Duodenal mucosa (tissue), 2 donors: ENCODE data around the gene SCGB3A2.
"Not testable (repeated sequence)": the region's sequence is repeated elsewhere in the genome, so short reads cannot be mapped to it uniquely, and the experiment has no call there.

ENCODE experiments used
- H3K27ac ChIP-seq: one replicate; pipeline ENCODE4 v1.7.0; 2013; ENCODE audit warnings: low read depth, low read length
- H3K27me3 ChIP-seq, 2 donors: one replicate each; pipeline ENCODE4 v1.7.0; 2013; ENCODE audit warnings: low read length in 2 of 2, control low read depth in 1 of 2; ENCODE audit not compliant: insufficient read depth in 2 of 2, control insufficient read depth in 1 of 2
- H3K36me3 ChIP-seq, 2 donors: one replicate each; pipeline ENCODE4 v1.7.0; 2013; ENCODE audit warnings: low read length in 2 of 2, control low read depth in 1 of 2; ENCODE audit not compliant: insufficient read depth in 2 of 2, control insufficient read depth in 1 of 2
- H3K4me1 ChIP-seq, 2 donors: one replicate each; pipeline ENCODE4 v1.7.0; 2013; ENCODE audit warnings: low read length in 2 of 2, control low read depth in 1 of 2; ENCODE audit not compliant: insufficient read depth in 2 of 2, control insufficient read depth in 1 of 2
- H3K4me3 ChIP-seq, 2 donors: one replicate each; pipeline ENCODE4 v1.7.0; 2013; ENCODE audit warnings: low read length in 2 of 2, low read depth in 1 of 2
- H3K9ac ChIP-seq, 2 donors: one replicate each; pipeline ENCODE4 v1.7.0; 2013; ENCODE audit warnings: low read length in 2 of 2, low read depth in 1 of 2
- H3K9me3 ChIP-seq, 2 donors: one replicate each; pipeline ENCODE4 v1.7.0; 2013; ENCODE audit warnings: low read length in 2 of 2, control low read depth in 1 of 2; ENCODE audit not compliant: control insufficient read depth in 1 of 2

The SCGB3A2 gene

DNA sequence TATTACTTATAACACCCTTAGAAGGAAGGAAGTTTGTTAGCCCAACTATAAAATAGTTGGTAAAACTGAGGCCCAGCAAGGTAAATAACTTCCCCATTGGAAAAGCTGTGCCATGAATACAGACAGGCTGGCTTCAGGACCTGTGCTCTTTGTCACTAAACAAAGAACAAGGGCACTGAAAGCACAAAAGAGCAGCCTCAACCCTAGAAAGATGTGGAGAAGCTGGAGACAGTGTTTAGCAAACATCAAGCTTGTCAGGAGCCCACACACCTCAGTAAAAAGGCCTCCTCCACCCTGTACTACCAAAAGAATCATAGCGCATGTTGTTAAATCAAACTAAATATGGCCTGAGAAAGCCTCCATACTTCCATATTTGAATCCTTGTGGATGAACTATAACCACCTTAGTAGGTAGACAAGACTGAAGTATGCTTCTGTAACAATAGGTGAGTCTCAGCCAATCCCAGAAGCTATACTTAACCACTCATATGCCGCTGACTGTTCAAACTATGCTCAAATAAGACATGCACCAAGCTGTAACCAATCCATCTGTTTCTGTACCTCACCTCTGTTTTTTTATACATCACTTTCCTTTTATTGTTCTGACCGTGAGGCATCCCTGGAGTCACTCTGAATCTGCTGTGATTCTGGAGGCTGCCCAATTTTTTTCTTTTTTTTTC is 18.4 kb upstream of the SCGB3A2 start:
- Histone ChIP-seq H3K27ac (no peak overlapping the region), H3K4me1 (no peaks in the 10 kb centered on the region), H3K9me3 (no peaks in the 10 kb centered on the region), H3K4me3 (no peak overlapping the region), H3K9ac (no peak overlapping the region), H3K27me3 (no peaks in the 10 kb centered on the region), H3K36me3 (no peaks in the 10 kb centered on the region)

- Histone ChIP-seq H3K27ac (no peak overlapping the region), H3K9me3 (no peaks in the 10 kb centered on the region), H3K4me1 (no peaks in the 10 kb centered on the region), H3K36me3 (no peaks in the 10 kb centered on the region), H3K9ac (no peak overlapping the region), H3K27me3 (no peaks in the 10 kb centered on the region), H3K4me3 (no peak overlapping the region)
Observed at GRCh38 chr5:147860641-147861025, 17.9 kb upstream of the SCGB3A2 start.

DNA sequence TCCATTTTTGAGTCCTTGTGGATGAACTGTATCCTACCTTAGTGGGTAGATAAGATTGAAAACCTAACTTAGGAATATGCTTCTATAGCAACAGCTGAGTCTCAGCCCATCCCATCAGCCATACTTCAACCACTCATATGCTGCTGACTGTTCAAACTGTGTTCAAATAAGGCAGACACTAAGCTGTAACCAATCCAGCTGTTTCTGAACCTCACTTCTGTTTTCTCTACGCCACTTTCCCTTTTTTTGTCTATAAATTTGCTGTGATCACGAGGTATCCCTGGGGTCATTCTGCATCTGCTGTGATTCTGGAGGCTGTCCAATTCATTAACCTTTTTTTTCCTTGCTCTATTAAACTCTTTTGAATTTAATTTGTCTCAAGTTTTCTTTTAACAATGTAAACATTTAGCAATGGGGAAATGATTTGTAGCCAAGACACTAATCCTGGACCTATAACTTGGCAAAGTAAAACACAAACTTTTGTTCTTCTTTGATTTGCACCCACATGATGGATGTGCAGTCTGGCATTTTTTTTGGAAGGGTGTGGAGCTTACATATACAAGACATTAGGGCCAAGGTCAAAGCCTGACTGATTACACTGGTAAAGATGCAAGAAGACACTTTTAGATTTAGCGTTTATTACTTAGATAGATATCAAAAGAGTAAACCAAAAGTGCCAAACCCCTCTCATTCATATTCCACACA is 14.9 kb upstream of the SCGB3A2 start:
- Histone ChIP-seq H3K27me3 (no peaks in the 10 kb centered on the region), H3K36me3 (no peaks in the 10 kb centered on the region), H3K27ac (no peak overlapping the region), H3K9me3 (no peaks in the 10 kb centered on the region), H3K4me1 (no peaks in the 10 kb centered on the region), H3K4me3 (no peak overlapping the region), H3K9ac (no peak overlapping the region)

- Histone ChIP-seq H3K36me3 (no peaks in the 10 kb centered on the region), H3K9ac (no peak overlapping the region), H3K9me3 (no peaks in the 10 kb centered on the region), H3K27me3 (no peaks in the 10 kb centered on the region), H3K4me1 (no peaks in the 10 kb centered on the region), H3K27ac (no peak overlapping the region), H3K4me3 (no peak overlapping the region)
Observed at GRCh38 chr5:147869112-147869511, 9.4 kb upstream of the SCGB3A2 start.

GRCh38 chr5:147869892-147870291 is 8.6 kb upstream of the SCGB3A2 start:
- not testable (repeated sequence) for H3K36me3 ChIP-seq, H3K4me3 ChIP-seq, H3K9ac ChIP-seq, H3K27ac ChIP-seq, H3K27me3 ChIP-seq, H3K9me3 ChIP-seq, H3K4me1 ChIP-seq

GRCh38 chr5:147871980-147872549 is 6.4 kb upstream of the SCGB3A2 start:
- H3K9ac ChIP-seq, H3K4me1 ChIP-seq, H3K36me3 ChIP-seq, H3K4me3 ChIP-seq, H3K9me3 ChIP-seq, H3K27me3 ChIP-seq, H3K27ac ChIP-seq: not testable (repeated sequence)

- H3K36me3 ChIP-seq, H3K9ac ChIP-seq, H3K9me3 ChIP-seq, H3K27me3 ChIP-seq, H3K27ac ChIP-seq, H3K4me1 ChIP-seq, H3K4me3 ChIP-seq: not testable (repeated sequence)
Observed at GRCh38 chr5:147872744-147873435, 5.6 kb upstream of the SCGB3A2 start.

- H3K4me3 ChIP-seq, H3K36me3 ChIP-seq, H3K4me1 ChIP-seq: not testable (repeated sequence)
Observed at GRCh38 chr5:147874118-147874875, 4.2 kb upstream of the SCGB3A2 start.

GRCh38 chr5:147874910-147875367 is 3.6 kb upstream of the SCGB3A2 start:
- no peak overlapping the region for H3K4me3 ChIP-seq
- no peaks in the 10 kb centered on the region for H3K36me3 ChIP-seq
- no peaks in the 10 kb centered on the region for H3K4me1 ChIP-seq
- H3K9me3 ChIP-seq: no peaks in the 10 kb centered on the region
- H3K9ac ChIP-seq: no peak overlapping the region
- H3K27ac ChIP-seq: no peak overlapping the region
- H3K27me3 ChIP-seq: peaks cover 0 to 4% of the 10 kb centered on the region in 2 donors

More at GRCh38 chr5:147874118-147874875, 4.2 kb upstream of the SCGB3A2 start:
- H3K27me3 ChIP-seq, H3K9ac ChIP-seq, H3K9me3 ChIP-seq, H3K27ac ChIP-seq: not testable (repeated sequence)
